Esophagus muscularis mucosa (tissue), 4 donors: ENCODE results near the gene TGFBR3.

ENCODE experiments used
- EP300 ChIP-seq: sonication (generic); formaldehyde crosslinking; IDR thresholded peaks from one replicate; pipeline ENCODE4 v1.6.1; 2017; ENCODE audit warnings: antibody characterized with exemption
- POLR2A ChIP-seq: fragments of 450-650 bp; IDR thresholded peaks from one replicate; pipeline ENCODE4 v1.6.1; 2017; ENCODE audit warnings: antibody characterized with exemption, moderate library complexity, mild to moderate bottlenecking, low read depth
- POLR2AphosphoS5 ChIP-seq, 2 donors: sonication (generic); formaldehyde crosslinking; IDR thresholded peaks; one replicate each; pipeline ENCODE4 v1.6.1; 2017; ENCODE audit warnings: antibody characterized with exemption in 2 of 2
- TF ChIP-seq, protein P1 (sequence below), 3 experiments: fragments of 200-600 bp in 2 of 3; fragments of 450-650 bp in 1 of 3; sonication (generic) in 2 of 3; IDR thresholded peaks; one replicate each; pipeline ENCODE4 v1.5.1; 2017 to 2019; ENCODE audit warnings: antibody characterized with exemption in 3 of 3, mild to moderate bottlenecking in 2 of 3, moderate library complexity in 1 of 3

DNA sequence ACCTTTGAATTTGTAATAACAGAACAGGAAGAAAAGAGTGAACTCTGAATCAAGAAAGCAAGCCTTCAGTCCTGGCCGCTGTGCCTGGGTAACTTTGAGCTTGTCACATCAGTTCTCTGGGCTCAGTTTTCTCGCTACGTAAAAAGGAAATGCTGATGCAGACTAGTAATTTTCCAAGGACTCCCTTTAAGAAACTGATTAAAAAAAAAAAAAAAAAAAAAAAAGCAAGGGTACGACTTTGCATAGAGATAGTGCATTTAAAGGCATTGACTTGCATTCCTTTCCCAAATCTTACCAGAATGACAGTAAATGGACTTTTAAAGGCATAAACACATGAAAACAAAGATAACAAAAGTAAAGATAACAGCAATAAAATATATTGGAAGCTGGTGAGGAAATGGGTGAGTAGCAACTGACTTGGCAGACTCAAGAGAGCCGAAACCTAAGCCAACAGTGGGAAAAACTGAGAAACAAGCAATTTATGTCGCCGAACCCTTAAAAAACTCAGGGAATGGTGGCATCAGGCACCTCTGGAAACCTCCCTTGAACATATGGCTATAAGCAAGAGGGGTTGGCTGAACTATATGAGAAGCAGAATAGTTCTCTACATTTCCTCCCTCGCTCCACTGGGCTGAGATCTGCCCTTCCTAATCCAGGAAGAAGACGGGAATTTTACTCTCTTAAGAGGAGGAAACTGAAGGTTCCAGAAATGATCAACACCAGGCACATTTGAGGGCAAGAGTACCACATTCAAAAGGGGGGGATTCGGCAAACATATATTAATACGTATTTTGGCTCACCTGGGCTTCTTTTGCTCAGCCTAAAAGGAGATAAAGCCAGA lies 196.1 kb downstream of the TGFBR3 start:
- TF ChIP-seq, protein P1, sequence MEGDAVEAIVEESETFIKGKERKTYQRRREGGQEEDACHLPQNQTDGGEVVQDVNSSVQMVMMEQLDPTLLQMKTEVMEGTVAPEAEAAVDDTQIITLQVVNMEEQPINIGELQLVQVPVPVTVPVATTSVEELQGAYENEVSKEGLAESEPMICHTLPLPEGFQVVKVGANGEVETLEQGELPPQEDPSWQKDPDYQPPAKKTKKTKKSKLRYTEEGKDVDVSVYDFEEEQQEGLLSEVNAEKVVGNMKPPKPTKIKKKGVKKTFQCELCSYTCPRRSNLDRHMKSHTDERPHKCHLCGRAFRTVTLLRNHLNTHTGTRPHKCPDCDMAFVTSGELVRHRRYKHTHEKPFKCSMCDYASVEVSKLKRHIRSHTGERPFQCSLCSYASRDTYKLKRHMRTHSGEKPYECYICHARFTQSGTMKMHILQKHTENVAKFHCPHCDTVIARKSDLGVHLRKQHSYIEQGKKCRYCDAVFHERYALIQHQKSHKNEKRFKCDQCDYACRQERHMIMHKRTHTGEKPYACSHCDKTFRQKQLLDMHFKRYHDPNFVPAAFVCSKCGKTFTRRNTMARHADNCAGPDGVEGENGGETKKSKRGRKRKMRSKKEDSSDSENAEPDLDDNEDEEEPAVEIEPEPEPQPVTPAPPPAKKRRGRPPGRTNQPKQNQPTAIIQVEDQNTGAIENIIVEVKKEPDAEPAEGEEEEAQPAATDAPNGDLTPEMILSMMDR (IDR thresholded peaks at IDR 0.05), result no peak
- TF ChIP-seq POLR2A, result no peak
- no peak for TF ChIP-seq POLR2AphosphoS5 (IDR thresholded peaks at IDR 0.05)
- no peak for TF ChIP-seq EP300
